ENCODE results near the gene OPA1.

DNA sequence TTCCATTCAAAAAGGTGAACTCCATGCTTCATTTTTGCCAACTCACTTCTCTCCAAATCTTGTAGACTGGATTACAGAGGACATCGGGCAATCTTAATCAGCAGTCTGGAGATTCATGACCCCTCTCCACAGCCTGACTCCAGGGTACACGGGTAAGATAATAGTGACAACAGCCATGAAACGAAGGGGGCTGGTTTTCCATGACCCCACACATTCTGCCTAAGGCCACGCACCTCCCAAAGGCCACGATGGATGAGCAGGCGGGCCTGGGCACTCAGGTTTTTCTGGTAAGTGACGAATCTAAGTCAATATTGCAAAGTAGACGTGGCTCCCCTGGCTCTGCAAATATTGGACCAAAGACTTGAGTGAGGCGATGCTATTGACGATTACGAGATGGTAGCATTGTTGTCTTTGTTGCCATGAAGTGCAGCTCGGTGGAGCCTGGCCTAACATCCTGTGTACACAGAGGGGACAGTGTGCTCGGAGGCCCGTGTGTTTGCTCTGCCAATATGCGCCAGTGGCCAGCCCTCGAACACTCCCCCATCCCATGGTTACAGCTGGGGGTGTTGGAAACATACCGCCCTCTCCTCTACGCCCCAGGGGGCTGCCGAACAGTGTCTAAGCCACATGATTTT lies 119.1 kb downstream of the OPA1 start:
- TF ChIP-seq, protein P1, sequence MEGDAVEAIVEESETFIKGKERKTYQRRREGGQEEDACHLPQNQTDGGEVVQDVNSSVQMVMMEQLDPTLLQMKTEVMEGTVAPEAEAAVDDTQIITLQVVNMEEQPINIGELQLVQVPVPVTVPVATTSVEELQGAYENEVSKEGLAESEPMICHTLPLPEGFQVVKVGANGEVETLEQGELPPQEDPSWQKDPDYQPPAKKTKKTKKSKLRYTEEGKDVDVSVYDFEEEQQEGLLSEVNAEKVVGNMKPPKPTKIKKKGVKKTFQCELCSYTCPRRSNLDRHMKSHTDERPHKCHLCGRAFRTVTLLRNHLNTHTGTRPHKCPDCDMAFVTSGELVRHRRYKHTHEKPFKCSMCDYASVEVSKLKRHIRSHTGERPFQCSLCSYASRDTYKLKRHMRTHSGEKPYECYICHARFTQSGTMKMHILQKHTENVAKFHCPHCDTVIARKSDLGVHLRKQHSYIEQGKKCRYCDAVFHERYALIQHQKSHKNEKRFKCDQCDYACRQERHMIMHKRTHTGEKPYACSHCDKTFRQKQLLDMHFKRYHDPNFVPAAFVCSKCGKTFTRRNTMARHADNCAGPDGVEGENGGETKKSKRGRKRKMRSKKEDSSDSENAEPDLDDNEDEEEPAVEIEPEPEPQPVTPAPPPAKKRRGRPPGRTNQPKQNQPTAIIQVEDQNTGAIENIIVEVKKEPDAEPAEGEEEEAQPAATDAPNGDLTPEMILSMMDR (conservative IDR thresholded peaks at IDR 0.05; ENCODE audit: low read depth, low read length), result no peak
- TF ChIP-seq EZH2phosphoT487 (IDR thresholded peaks at IDR 0.05; ENCODE audit: borderline replicate concordance, low read length), result no peak
